Measurements from ENCODE around the gene PTPN3. TPM values are rescaled to one million over a fixed set of nuclear protein-coding genes. Genes with fewer than 3 reads are reported as not detected.

Gene PTPN3
- total and polyA plus RNA-seq, 2 donors (not counting 1 experiment from before 2014, with no cell fraction given) = not detected

GRCh38 chr9:109497226-109498153, 617 bp downstream of the PTPN3 start:
- H3K27ac Mint-ChIP-seq = no peak overlapping the region
- WGBS (ENCODE audit: insufficient coverage) = 5% methylated on average over 76 of the region's 82 CpGs
- Histone ChIP-seq H4K20me1 (ENCODE audit: control insufficient read depth, insufficient read depth, low read length, poor library complexity, severe bottlenecking) (no peaks in the 10 kb centered on the region), H3K4me1 (ENCODE audit: control insufficient read depth in 2 of 2, insufficient read depth in 2 of 2, low read length in 2 of 2) (no peaks in the 10 kb centered on the region), H3K4me3 (ENCODE audit: control extremely low read depth in 1 of 5, extremely low read depth in 1 of 5, insufficient read depth in 1 of 5, low read depth in 2 of 5, low read length in 4 of 5) (no peak overlapping the region), H3K9ac (ENCODE audit: low read length) (no peak overlapping the region), H3K27ac (ENCODE audit: low read length in 2 of 2) (no peak overlapping the region), H3K36me3 (replicated peaks in 1 of 2; ENCODE audit: control extremely low read depth in 1 of 2, control insufficient read depth in 1 of 2, extremely low read depth in 1 of 2, insufficient read depth in 2 of 2, low read length in 1 of 2) (no peaks in the 10 kb centered on the region), H3K9me3 (ENCODE audit: control extremely low read depth in 1 of 3, control insufficient read depth in 2 of 3, insufficient read depth in 1 of 3, low read length in 2 of 3) (peaks cover 0 to 8% (median 0%) of the 10 kb centered on the region in 3 donors), H3K4me2 (replicated peaks; ENCODE audit: low read depth, low read length, poor library complexity, severe bottlenecking) (no peak overlapping the region), H3K27me3 (replicated peaks in 1 of 4; ENCODE audit: control extremely low read depth in 1 of 4, control insufficient read depth in 3 of 4, insufficient read depth in 4 of 4, low read length in 3 of 4) (peaks cover 0 to 41% (median 22%) of the 10 kb centered on the region in 4 experiments), H2AFZ (ENCODE audit: insufficient read depth, low read depth, low read length, poor library complexity, severe bottlenecking) (no peak overlapping the region), H3K79me2 (ENCODE audit: control insufficient read depth, insufficient read depth, low read length) (no peaks in the 10 kb centered on the region)
- no peaks in the 10 kb centered on the region for H3K9me3 Mint-ChIP-seq (ENCODE audit: insufficient read depth)
- no peak for TF ChIP-seq CTCF (IDR thresholded peaks at IDR 0.05)
- TF ChIP-seq EZH2 (IDR thresholded peaks at IDR 0.05; ENCODE audit: borderline replicate concordance, insufficient read depth, low read depth, low read length, poor library complexity, severe bottlenecking) = no peak
- ChIA-PET POLR2A (no interaction called here), CTCF (no interaction called here)
- ATAC-seq (ENCODE audit: low read depth) (no peak), DNase-seq (no peak)
- peaks cover 64% of the 10 kb centered on the region for H3K27me3 Mint-ChIP-seq
- H3K4me1 Mint-ChIP-seq = peaks cover 10% of the 10 kb centered on the region
- intact Hi-C loops (cut with micrococcal nuclease) = no loop called here
- no peak overlapping the region for H3K4me3 Mint-ChIP-seq

- H3K4me3 Mint-ChIP-seq = no peak overlapping the region
These were observed 1.3 kb downstream of the PTPN3 start for GRCh38 chr9:109496841-109497225.

More at GRCh38 chr9:109496841-109497225, 1.3 kb downstream of the PTPN3 start:
- H3K27ac ChIP-seq (ENCODE audit: low read length in 2 of 2) = no peak overlapping the region
- 90% methylated on average over 3 of the region's 4 CpGs for WGBS (ENCODE audit: insufficient coverage)
- no peaks in the 10 kb centered on the region for H4K20me1 ChIP-seq (ENCODE audit: control insufficient read depth, insufficient read depth, low read length, poor library complexity, severe bottlenecking)
- H3K27me3 Mint-ChIP-seq = peaks cover 59% of the 10 kb centered on the region
- no peak overlapping the region for H3K4me3 ChIP-seq (ENCODE audit: control extremely low read depth in 1 of 5, extremely low read depth in 1 of 5, insufficient read depth in 1 of 5, low read depth in 2 of 5, low read length in 4 of 5)
- peaks cover 10% of the 10 kb centered on the region for H3K4me1 Mint-ChIP-seq
- no peak overlapping the region for H2AFZ ChIP-seq (ENCODE audit: insufficient read depth, low read depth, low read length, poor library complexity, severe bottlenecking)
- H3K4me1 ChIP-seq (ENCODE audit: control insufficient read depth in 2 of 2, insufficient read depth in 2 of 2, low read length in 2 of 2) = no peaks in the 10 kb centered on the region
- no peaks in the 10 kb centered on the region for H3K79me2 ChIP-seq (ENCODE audit: control insufficient read depth, insufficient read depth, low read length)
- no peak overlapping the region for H3K27ac Mint-ChIP-seq
- no peaks in the 10 kb centered on the region for H3K36me3 ChIP-seq (replicated peaks in 1 of 2; ENCODE audit: control extremely low read depth in 1 of 2, control insufficient read depth in 1 of 2, extremely low read depth in 1 of 2, insufficient read depth in 2 of 2, low read length in 1 of 2)
- H3K4me2 ChIP-seq (replicated peaks; ENCODE audit: low read depth, low read length, poor library complexity, severe bottlenecking) = no peak overlapping the region
- ChIA-PET POLR2A (no interaction called here), CTCF (interaction anchor here (0.8 kb wide), 1 partner anchor 27 kb away, joined by 3 read pairs; no protein-coding TSS in a partner anchor)
- peaks cover 0 to 37% (median 22%) of the 10 kb centered on the region in 4 experiments for H3K27me3 ChIP-seq (replicated peaks in 1 of 4; ENCODE audit: control extremely low read depth in 1 of 4, control insufficient read depth in 3 of 4, insufficient read depth in 4 of 4, low read length in 3 of 4)
- H3K9me3 ChIP-seq (ENCODE audit: control extremely low read depth in 1 of 3, control insufficient read depth in 2 of 3, insufficient read depth in 1 of 3, low read length in 2 of 3) = peaks cover 0 to 8% (median 0%) of the 10 kb centered on the region in 3 donors
- DNase-seq (no peak), ATAC-seq (ENCODE audit: low read depth) (no peak)
- H3K9ac ChIP-seq (ENCODE audit: low read length) = no peak overlapping the region
- H3K9me3 Mint-ChIP-seq (ENCODE audit: insufficient read depth) = no peaks in the 10 kb centered on the region
- intact Hi-C loops (cut with micrococcal nuclease) = no loop called here
- TF ChIP-seq EZH2 (IDR thresholded peaks at IDR 0.05; ENCODE audit: borderline replicate concordance, insufficient read depth, low read depth, low read length, poor library complexity, severe bottlenecking) (no peak), CTCF (IDR thresholded peaks at IDR 0.05) (no peak)

Measured in B cell (primary cell).